SKM-1 treated with dmso at 0.1 percent for 144 hours (cell line): Measurements from ENCODE around the gene BABAM2.
"Not testable (repeated sequence)": the region's sequence is repeated elsewhere in the genome, so short reads cannot be mapped to it uniquely, and the experiment has no call there.

Experiments used
- DNase-seq: peaks from one replicate; lab custom pipeline; 2025; ENCODE audit not compliant: unreplicated experiment; lab: John Stamatoyannopoulos, UW

BABAM2 gene

DNA sequence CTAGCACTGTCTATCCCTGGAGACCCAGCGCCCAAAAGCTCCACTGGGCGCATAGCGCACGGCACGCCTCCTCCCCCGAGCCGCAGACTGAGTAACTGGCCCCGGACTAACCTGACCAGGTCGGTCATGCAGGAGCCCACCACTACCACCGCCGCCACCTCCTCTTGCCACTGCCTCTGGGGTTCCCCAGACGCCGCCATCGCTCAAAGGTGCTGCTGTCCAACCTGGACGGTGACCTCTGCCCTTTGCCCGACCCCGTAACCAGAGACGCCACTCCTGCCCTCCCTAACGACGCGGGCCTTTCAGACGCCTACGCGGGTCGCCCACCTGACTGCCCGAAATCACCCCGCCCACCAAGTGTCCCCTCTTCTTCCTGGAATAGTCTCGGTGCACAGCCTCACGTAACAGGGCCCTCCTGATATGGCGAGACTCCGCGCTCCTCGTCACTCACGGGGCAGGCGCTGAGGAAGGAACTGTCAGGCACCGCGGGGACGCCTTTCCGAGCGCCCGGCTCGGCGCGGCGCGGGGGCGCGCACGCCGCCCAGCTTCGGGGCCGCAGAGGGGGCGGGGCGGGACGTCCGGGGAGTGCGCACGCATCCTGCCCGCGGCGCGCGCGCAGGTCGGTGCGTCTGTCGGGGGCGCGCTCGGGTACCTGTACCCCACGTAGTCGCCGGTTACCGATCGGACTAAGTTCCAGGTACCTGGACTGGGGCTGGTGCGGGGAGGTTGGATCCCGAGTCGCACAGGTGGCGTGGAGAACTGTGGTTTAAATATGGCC, at the start of gene BABAM2, which contains the start of gene RBKS:
Gene BABAM2, plus strand, starts transcription at position 584 of the 778 bp plus-strand sequence. CDS start 3,828 bp downstream, outside the sequence.
Gene RBKS, minus strand, starts transcription at position 242 of the 778 bp plus-strand sequence. Its CDS starts 42 bp downstream, at position 200.
- peak; percentile 85 for DNase-seq

DNA sequence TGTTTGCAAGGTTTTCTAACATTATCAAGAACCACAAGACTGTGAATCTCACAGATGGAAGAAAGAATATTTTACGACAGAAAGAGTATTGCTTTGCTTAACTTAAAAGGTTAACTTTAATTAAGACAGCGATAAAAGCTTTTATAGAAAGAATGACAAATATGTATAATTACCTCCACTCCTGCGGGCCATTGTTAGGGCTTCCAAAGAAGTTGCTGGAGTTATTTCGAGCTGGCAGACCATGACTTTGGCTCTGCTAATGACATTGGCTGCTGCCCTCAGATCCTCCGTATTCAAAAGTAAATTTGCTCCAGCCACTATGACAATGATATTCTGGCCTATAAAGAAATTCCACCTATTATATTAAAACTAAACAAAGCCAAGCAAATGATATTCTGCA, 47.6 kb upstream of the BABAM2 start:
- DNase-seq = no peak

- no peak for DNase-seq
Measured at GRCh38 chr2:27843992-27844391, 46.5 kb upstream of the BABAM2 start.

DNA sequence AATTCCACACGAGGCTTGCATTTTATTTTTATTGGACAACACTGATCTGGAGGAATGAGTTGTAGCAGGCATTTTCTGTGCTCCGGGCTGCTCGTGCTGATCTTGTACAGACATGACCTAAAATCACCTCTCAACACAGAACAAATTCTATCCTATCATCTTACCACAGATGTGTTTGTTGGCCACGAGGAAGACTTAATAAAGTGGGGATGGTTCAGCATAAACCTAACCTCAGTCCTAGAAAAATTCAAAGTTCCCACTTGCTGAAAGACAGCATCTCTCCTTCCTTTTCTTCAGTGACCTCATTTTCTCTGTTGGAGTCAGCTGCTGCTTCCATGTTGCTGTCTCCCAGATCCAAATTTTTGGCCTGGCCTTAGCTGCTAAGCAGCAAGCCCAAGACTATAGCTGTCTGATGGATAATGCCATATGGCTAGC, 45.7 kb upstream of the BABAM2 start:
- no peak for DNase-seq

DNA sequence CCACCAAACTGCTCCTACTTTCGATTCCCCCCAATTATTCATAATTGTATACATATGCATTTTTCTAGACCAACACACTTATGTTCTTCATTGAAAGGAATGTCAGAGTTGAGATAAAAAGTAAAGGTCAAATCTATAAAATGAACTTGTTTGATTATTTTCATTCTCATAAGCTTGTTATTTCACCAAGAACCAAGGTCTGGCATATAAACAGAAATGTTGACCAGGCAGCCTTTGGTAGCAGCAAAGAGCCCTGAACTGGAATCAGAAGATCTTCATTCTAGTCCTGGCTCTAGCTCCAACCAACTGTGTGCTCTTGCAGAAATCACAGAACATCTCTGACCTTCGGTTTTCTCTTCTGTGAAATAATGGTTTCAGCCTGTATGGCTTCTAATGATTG, 43.2 kb upstream of the BABAM2 start:
- no peak for DNase-seq

GRCh38 chr2:27849558-27850205, 40.8 kb upstream of the BABAM2 start:
- DNase-seq = no peak

DNA sequence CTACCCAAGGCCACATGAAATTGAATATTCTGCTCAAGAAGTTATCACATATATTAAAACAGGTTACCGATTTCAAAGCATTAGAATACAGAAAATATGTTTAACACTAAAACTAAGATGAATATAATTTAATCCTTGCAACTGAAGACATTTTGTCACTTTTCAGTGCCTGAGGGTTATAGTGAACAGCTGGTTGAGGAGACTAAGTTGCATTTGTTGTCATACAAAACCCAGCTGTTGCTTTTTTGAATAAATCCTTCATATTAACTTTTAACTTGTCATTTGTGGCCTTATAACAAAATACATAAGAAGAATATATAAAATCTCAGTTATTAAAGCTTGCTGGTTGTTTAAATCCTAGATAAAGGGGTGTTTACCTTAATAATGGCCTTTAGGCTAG, 37.8 kb upstream of the BABAM2 start:
- no peak for DNase-seq

DNA sequence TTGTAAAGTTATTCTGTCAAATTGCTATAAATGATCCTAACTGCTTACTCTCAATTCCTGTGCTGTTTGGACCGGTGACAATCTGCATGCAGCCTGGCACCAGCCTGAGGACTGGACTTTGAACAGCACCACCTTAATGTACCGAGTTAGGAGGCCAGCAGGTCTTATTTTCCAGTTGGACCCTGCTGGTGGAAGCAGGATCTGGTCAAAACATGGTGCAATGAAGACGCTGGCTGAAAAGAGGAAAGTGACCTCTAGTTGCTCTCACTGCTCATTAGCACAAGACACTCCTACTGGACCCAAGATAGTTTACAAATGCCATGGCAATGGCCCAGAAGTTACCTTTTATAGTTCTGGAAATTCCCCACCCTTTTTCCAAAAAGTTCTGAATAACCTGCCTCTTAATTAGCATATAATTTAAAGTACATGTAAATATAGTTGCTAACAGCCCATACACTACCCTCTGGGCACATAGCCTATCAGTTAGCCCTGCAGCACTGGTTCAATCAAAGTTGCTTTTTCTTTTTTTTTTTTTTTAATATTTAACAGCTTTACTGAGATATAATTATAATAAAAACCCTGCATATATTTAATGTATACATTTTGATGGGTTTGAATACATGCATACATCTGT, 36.2 kb upstream of the BABAM2 start:
- peak; percentile 48 for DNase-seq

DNA sequence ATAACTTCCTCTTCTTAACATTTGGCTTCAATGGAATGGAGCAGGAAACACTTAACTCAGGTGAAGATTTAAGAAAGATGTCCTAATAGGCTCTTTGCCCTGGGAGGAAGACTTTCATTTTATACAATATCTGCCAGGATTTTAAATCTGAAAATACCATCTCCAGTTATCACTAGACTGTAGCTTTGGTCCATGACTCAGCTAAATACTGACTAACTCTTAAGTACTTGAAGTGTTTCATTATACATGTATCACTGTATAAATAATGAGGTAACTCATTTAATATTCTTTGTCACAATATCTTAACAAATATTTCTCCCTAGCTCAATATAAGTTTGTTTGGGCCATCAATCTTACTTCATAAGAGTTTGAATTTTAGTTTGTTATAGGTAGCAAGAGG, 35.1 kb upstream of the BABAM2 start:
- DNase-seq = no peak

GRCh38 chr2:27856386-27856785, 34.1 kb upstream of the BABAM2 start:
- no peak for DNase-seq

DNA sequence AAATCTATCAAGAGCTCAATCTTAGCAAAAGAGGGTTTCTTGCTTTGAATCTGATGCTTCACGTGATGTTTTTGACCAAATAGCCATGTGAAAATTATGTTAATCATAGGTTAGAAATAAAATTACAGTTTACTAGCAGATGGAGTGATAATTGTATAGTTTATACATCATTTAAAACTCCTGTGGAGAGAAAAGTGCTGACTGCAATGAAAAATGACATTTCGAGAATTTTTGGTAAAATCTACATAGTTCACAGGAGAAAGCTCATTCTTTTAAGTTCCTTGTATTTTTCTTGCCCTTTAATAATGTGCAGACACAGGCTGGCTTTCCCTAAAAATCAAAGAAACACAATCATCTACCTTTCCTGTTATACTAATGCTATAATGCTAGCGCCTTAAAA, 33.6 kb upstream of the BABAM2 start:
- no peak for DNase-seq

DNA sequence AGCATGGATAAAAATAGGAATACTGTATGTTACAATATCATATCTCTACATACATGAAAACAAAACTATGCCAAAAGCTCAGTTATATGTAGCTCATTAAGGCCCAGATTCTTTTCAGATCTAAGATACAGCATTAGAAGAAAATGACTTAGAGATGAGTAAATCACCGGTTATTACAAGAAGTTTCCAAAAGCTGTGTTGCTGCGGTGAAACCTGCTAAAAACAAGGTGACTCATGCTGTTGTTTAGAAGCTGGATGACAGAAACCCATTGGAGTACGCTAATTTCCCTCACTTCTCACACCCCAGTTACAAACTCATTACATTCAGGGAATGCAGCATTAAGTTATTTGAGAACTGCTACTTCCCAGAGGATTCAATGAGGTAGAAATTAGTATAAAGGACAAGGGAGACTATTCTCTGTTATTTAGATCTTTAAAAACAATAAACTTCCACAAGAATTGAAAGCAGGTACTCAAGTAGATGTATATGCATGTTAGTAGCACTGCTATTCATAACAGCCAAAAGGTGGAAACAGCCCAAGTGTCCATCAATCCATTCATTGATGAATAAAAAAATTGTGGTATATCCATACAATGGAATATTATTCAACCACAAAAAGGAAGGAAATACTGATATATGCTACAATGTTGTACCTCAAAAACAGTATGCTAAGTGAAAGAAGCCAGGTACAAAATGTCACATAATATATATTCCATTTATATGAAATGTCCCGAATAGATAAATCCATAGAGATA, 32.9 kb upstream of the BABAM2 start:
- DNase-seq = no peak

DNA sequence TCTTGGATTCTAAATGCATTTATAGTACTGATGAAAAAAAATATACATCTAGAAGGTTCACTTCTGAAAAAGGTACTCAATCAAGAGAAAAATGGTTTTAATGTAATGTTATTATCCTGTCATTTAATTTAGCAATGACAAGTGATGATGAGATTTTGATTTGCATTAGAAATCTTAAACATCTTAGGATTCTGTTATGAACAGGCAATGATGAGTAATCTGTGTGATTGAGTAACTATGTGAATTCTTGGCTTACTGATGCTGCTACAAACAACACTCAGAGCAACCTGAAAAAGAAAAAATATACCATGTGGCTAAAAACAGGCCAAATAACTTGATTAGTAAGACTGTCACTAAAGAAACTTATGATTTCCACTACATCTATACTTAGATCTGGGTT, 30.4 kb upstream of the BABAM2 start:
- no peak for DNase-seq

DNA sequence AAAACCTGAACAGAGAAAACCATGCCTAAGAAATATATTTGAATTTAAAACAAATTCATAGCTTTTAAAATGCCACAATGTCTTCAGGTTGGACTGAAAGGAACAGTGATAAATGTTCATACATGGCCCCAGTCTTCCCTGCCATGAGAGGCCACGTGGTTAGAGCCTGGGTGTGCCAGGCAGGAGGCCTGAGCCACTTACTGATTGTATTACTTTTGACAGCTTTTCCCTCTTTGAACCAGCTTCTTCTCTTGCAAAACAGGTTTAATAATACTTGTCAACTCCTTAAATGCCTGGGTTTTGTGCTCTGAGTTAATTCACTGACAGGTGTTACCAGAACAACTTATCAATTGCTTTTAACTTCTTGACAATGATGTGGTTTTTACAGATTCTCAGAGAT, 27.4 kb upstream of the BABAM2 start:
- DNase-seq = no peak

DNA sequence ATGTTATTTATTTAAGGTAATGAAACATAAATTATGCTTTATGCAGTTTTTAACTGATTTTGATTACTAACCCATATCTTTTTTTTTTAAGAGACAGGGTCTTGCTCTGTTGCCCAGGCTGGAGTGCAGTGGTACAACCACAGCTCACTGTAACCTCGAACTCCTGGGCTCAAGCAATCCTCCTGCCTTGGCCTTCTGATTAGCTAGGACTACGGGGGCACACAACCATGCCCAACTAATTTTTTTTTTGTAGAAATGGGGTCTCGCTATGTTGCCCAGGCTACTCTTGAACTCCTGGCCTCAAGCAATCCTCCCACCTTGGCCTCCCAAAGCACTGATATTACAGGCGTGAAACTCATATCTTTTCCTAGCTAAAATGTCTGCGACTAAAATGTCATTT, 26.6 kb upstream of the BABAM2 start:
- DNase-seq = not testable (repeated sequence)

GRCh38 chr2:27866237-27866636, 24.3 kb upstream of the BABAM2 start:
- DNase-seq = no peak

DNA sequence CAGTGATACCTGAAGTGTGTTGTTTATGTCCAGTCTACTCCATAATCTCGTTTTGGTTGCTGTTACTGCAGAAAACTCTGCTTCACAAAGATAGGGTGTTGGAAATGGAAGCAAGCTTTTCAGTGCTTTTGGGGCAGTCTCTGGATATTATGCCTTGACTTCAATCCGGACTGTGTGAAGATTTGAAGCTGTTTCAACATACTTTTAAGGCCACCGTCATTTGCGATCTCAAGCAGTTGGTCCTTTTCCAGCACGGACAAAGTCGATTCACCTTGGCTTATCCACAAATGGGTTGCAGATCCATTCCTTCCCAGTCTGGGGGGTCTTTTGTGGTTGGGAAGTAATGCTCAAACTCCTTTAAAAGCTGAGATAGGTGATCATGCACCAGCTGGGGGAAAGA, 20.8 kb upstream of the BABAM2 start:
- DNase-seq = no peak

- no peak for DNase-seq
Measured at GRCh38 chr2:27870724-27871123, 19.8 kb upstream of the BABAM2 start.

- no peak for DNase-seq
Measured at GRCh38 chr2:27871802-27872201, 18.7 kb upstream of the BABAM2 start.

DNA sequence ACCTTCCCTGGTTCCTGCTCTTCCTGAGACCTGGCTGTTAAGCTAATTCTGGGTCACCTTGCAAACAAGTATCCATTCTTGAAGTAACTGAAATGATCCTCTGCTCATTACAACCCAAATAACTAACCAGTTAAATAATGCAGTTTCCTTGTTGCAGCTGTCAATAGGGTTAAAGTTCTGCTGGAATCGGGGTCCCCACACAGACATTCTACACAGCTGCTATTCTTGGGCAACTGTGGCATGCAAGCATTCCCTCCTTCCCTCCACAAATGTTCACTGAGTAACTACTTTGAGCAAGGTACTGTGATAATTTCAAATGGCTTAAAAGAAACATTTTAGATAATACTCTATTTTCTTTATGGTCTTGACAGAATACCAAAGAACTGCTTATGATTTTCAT, 17.4 kb upstream of the BABAM2 start:
- DNase-seq = no peak
